ENCODE results near the gene AMDHD2.

GRCh38 chr16:2500430-2500917 lies 19.7 kb upstream of the AMDHD2 start:
- TF ChIP-seq EZH2 (IDR thresholded peaks at IDR 0.05; ENCODE audit: insufficient read depth, poor library complexity, severe bottlenecking) (no peak), EZH2phosphoT487 (IDR thresholded peaks at IDR 0.05; ENCODE audit: insufficient read depth, low read depth) (no peak)

All from GM23248 (cell line).